Thoracic aorta (tissue), 2 donors: ENCODE data around the gene TEDC2. TPM values are rescaled to one million over a fixed set of nuclear protein-coding genes. Genes with fewer than 3 reads are reported as not detected.

Experiments used
- ATAC-seq: fragments of 150-250 bp; one replicate; pipeline ENCODE4 v1.8.0; 2017; ENCODE audit warnings: low read depth; ENCODE audit not compliant: insufficient number of reproducible peaks, low FRiP score
- DNase-seq: peaks from one replicate; pipeline ENCODE4 v3.0.0-alpha.2; 2020; ENCODE audit warnings: low spot score
- H3K27ac ChIP-seq, 2 donors: fragments of 200-600 bp; sonication (generic); 1 replicate in 1 of 2; 2 replicates in 1 of 2; pipeline ENCODE4 v1.5.1; 2016; ENCODE audit warnings: mild to moderate bottlenecking in 2 of 2, moderate library complexity in 2 of 2
- H3K27me3 ChIP-seq: fragments of 200-600 bp; sonication (generic); replicated peaks from 2 replicates; pipeline ENCODE4 v1.6.0; 2016; ENCODE audit warnings: mild to moderate bottlenecking; ENCODE audit not compliant: insufficient read depth
- H3K36me3 ChIP-seq: fragments of 200-600 bp; sonication (generic); one replicate; pipeline ENCODE4 v1.5.1; 2016
- H3K4me1 ChIP-seq, 2 donors: fragments of 200-600 bp; sonication (generic); 1 replicate in 1 of 2; 2 replicates in 1 of 2; pipeline versions ENCODE4 v1.5.1 to v1.6.0; 2016; ENCODE audit warnings: low read depth in 2 of 2, mild to moderate bottlenecking in 1 of 2; ENCODE audit not compliant: control insufficient read depth in 1 of 2
- H3K4me3 ChIP-seq: fragments of 200-600 bp; sonication (generic); 2 replicates; pipeline ENCODE4 v1.5.1; 2016; ENCODE audit warnings: mild to moderate bottlenecking
- H3K9me3 ChIP-seq: fragments of 200-600 bp; sonication (generic); 2 replicates; pipeline ENCODE4 v1.5.1; 2016
- CTCF ChIP-seq: fragments of 200-600 bp; sonication (generic); IDR thresholded peaks from one replicate; pipeline ENCODE4 v1.5.1; 2019; ENCODE audit warnings: antibody characterized with exemption
- total RNA-seq, 2 donors: library from RNA; depleted of rRNA; stranded (reverse); fragments of >200 nt; gene quantifications; one replicate each; pipeline versions ENCODE4 v1.1.0 to v1.2.3, GENCODE V29; 2016

The TEDC2 gene
- total RNA-seq, 2 donors from 2014 or later: 0.27 TPM; not detected in 1

GRCh38 chr16:2460916-2461315 is 1.0 kb downstream of the TEDC2 start:
- DNase-seq (no peak), ATAC-seq (no peak)
- H3K27me3 ChIP-seq: no peaks in the 10 kb centered on the region
- H3K4me1 ChIP-seq: peaks cover 0 to 14% of the 10 kb centered on the region in 2 donors
- no peak overlapping the region for H3K4me3 ChIP-seq
- no peaks in the 10 kb centered on the region for H3K36me3 ChIP-seq
- no peak overlapping the region for H3K27ac ChIP-seq
- H3K9me3 ChIP-seq: no peaks in the 10 kb centered on the region
- no peak for TF ChIP-seq CTCF

DNA sequence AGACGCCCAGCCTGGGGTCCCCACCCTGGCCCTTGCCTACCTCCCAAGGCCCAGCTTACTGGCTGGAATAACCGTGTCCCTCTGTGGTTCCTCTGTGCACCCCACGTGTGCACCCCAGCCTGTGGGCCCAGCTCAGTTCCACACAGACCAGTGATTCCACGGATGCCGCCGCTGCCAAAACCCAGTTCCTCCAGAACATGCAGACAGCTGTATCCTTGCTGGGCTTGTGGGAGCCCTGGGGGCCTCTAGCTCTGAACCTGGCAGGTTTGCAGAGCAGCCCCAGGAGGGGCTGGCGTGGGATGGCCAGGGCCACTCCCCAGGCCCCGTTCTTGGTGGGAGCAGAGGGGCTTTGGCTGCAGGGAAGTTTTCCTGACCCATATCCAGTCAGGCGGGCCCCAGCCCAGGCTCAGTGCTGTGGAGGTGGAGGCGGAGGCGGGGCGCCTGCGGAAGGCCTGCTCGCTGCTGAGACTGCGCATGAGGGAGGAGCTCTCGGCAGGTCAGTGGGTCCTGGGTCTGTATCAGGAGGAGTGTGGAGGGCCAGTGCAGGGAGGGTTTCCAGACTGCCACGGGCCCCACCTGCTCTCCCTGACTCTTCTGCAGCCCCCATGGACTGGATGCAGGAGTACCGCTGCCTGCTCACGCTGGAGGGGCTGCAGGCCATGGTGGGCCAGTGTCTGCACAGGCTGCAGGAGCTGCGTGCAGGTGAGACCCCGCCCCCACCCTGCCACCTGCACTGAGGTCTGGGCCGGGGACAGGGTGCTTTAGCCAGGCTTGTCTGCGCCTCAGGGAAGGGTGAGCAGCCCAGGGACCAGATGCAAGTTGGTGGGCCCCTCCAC is 2.3 kb downstream of the TEDC2 start:
- no peaks in the 10 kb centered on the region for H3K36me3 ChIP-seq
- no peaks in the 10 kb centered on the region for H3K27me3 ChIP-seq
- H3K9me3 ChIP-seq: no peaks in the 10 kb centered on the region
- H3K27ac ChIP-seq: no peak overlapping the region
- no peak overlapping the region for H3K4me3 ChIP-seq
- no peak for TF ChIP-seq CTCF
- ATAC-seq: no peak
- no peak for DNase-seq
- H3K4me1 ChIP-seq: peaks cover 0 to 14% of the 10 kb centered on the region in 2 donors

DNA sequence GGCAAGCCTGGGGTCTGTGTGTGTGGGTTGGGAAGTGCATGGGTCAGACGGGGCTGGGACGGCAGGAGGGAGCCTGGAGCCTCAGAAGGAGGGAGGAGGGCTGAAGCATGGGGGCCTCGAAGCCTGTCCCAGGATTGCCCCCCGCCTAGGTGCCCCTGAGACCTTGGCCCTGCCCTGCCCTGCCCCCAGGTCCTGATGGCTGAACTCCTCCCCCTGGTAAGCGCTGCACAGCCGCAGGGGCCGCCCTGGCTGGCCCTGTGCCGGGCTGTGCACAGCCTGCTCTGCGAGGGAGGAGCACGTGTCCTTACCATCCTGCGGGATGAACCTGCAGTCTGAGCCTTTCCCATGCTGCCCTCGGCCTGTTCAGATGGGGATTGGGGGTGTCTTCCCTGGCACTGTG is 4.4 kb downstream of the TEDC2 start:
- Histone ChIP-seq H3K27me3 (no peaks in the 10 kb centered on the region), H3K36me3 (no peaks in the 10 kb centered on the region), H3K4me3 (no peak overlapping the region), H3K4me1 (peaks cover 15 to 24% of the 10 kb centered on the region in 2 donors), H3K9me3 (no peaks in the 10 kb centered on the region), H3K27ac (no peak overlapping the region)
- no peak for ATAC-seq
- TF ChIP-seq CTCF: no peak
- no peak for DNase-seq

DNA sequence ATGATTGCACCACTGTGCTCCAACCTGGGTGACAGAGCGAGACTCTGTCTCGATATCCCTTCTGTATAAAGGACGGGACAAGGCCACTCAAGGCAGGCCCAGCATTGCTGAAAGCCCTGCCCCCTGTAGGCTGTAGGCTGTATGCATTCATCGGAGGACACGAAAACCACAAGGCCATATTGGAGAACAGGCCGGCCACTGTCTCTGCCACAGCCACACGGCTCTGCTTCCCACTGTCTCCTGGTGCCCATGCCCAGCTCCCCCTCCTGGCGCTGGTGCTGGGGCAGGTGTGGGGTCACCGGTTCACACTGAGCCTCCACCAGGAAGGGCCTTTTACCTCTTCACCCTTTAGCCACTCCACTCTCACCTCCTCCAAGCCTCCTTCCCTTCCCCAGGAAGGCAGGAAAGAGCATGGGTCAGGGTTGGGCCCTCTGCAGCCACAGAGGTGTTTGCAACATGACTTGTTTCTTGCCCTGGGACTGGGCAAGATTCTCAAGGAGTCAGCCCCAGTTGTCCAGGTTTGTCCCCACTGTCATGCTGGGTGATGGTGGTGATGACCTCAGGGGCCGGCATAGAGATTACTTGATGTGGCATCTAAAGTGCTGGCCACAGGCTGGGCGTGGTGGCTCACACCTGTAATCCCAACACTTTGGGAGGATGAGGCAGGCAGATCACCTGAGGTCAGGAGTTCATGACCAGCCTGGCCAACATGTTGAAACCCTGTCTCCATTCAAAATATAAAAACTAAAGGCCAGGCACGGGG is 5.9 kb downstream of the TEDC2 start:
- no peaks in the 10 kb centered on the region for H3K9me3 ChIP-seq
- ATAC-seq (no peak), DNase-seq (no peak)
- no peak overlapping the region for H3K4me3 ChIP-seq
- H3K27me3 ChIP-seq: no peaks in the 10 kb centered on the region
- peaks cover 15 to 21% of the 10 kb centered on the region in 2 donors for H3K4me1 ChIP-seq
- TF ChIP-seq CTCF: no peak
- no peaks in the 10 kb centered on the region for H3K36me3 ChIP-seq
- no peak overlapping the region for H3K27ac ChIP-seq
